GM04503 (cell line): ENCODE results near the gene SDK1.
"Not testable (repeated sequence)": the region's sequence is repeated elsewhere in the genome, so short reads cannot be mapped to it uniquely, and the experiment has no call there.

Source experiments
- DNase-seq: peaks from one replicate; pipeline ENCODE4 v3.0.0-alpha.2; 2012; ENCODE audit warnings: low read depth

The SDK1 gene

DNA sequence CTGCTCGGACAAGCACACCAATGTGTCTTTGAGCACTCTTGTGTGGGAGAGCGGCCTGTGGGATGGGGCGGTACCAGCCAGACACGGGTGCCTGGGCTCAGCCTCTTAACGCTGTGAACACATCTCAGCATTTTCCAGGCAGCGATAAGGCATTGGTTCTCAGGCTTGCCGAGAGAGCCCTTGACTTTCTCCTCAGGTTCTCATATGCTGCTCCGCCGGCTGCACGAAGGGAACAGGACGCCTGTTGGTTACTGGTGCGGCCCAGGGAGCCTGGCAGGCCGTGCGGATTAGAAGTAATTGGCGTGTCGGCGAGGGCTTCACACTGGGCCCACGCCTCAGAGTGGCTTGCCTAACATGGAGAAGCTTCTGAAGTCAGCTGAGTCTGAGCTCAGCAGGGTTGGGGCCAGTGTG is 924.3 kb downstream of the SDK1 start:
- DNase-seq, result no peak

DNA sequence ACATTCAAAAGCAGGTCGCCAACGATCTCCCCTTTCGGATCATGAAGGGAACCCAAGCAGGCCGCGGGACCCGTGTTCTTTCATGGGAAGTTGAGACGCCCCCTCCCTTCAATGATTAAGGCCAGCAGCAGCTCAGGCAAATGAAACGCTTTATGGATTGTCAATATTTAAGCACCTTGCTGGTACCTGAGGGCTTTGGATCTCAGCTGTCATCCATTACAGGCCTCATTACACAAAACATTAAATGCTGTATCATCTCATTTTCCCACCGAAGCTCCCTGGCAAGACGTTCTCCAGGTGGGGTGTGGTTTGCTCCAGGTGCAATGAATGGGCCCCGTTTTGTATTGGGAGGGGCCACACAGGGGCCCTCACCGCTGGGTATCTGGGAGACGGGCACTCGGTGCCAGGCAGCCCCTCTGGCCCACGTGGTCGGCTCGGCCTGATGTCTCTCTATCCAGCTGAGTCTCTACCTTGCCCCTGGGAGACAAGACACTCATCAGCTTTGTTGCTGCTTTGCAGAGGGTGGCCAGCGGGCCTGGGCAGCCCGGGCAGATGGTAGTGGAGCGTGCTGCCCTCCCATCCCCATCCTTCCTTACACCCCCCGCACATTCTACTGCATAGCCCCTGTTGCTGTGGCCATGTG is 925.0 kb downstream of the SDK1 start:
- DNase-seq, result no peak

DNA sequence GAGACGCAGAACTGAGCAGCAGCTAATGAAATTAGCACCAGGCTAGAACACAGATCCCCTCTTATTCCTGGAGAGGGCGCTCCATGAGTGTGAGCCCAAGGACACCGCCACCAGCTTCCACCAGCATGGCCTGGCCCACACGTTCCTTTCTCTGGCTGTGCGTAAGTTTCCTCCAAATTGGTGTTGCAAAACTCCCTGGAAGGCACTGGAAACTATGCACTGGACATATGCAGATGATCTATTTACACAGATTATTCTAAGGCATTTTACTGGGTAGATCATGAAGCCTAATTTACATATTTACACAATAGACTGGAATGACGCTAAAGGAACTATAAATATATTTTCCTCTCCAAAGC is 925.5 kb downstream of the SDK1 start:
- no peak for DNase-seq

DNA sequence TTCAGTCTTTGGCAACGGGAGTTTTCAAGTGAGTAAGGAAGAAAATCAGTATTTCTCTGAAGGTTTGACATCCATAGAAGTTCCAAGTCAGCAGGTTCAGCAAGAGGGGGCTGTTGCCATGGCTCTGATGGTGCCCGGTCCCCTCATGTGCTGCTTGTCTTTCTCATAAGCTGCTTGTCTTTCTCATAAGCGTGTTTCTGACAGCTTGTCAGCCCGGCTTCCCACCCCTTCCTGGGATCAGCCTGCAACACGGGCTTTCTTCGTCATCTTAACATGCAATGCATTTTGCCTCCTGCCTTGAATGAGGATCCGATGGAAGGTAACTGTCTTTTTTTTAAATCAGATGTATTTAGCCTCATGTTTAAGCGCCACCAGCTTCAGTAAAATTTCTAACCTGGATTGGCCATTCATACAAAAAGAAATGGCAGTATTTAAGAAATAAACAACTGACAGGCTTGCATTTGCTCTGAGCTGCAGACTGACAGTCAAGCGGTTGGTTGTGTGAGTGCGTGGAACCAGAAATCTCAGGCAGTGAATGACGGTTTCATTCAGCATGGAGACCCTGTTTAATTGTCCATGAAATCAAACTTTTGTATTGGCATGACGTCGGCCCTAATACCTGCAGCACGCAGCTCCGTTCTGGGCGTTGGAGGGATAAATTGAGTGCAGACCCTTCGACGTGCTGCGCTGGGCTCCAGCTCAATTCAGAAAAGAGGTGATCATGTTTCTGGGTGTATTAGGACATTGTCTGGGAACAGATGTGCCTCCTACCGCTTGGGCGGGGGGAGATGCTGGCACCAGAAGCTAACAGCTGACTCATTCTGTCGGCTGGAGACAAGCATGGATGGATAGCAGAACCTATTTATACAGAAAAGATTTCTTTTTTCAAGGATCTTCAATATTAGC is 926.3 kb downstream of the SDK1 start:
- no peak for DNase-seq

DNA sequence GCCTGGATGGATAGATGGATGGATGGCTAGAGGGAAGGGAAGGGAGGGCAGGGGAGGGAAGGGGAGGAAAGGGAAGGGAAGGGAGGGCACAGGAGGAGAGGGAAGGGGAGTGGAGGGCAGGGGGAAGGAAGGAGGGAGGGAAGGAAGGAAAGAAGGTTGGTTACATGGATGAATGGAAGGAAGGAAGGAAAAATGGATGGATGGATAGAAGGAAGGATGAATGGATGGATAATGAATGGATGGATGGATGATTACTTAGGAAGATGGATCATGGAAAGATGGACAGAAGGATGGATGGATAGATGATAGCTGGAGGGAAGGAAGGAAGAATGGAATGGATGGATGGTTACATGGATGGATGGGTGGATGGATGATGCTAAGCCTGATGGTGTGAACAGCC is 929.3 kb downstream of the SDK1 start:
- no peak for DNase-seq

DNA sequence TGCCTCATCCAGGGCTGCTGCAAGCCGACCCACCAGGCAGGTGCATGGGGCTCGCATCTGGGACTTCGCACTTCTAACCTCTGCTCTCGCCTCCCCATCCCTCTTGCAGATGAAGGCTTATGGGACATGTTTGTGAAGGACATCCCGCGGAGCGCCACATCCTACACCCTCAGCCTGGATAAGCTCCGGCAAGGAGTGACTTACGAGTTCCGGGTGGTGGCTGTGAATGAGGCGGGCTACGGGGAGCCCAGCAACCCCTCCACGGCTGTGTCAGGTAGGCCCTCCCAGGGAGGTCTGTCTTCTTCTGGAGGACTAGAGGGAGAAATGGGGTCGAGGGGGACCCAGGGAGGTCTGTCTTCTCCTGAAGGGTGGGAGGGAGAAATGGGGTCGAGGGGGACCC is 932.1 kb downstream of the SDK1 start:
- no peak for DNase-seq

DNA sequence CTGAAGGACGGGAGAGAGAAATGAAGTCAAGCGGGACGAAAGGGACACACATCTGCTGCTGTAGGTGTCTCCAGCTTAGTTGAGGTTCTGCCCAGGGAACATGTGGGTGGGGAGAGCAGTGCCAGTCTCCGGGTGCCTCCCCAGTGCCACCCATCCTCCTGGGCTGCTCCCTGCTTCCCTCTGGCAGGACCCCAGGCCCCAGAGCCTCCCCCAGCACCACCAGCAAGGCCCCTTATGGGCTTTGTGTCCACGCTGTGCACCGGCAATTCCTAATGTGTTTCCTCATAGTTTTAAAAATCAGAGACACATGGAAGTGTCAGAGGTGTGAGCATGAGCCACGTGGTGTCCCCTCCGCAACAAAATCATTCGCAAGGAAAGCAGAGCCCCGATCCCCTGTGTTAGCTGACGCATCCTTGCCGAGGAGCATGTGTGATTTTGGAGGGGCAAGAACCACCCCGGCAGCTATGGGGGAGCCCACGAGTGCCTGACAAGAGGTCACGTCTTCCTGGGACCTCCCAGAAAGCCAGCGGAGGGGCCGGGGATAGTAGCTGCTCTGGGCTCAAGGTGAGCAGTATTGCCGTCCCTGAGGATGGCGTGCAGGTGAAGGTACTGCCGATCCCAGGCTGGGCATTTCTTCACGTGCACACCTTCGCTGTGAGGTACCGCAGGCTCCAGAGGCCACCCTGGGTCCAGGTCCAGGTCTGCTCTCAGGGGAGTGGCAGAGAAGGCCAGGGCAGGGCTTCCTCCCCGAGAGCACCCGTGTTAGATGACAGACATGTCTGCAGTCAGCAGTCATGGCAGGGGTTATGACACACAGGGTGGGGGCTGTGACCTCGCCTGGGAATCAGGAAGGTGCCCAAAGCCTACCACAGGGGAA is 932.8 kb downstream of the SDK1 start:
- no peak for DNase-seq

DNA sequence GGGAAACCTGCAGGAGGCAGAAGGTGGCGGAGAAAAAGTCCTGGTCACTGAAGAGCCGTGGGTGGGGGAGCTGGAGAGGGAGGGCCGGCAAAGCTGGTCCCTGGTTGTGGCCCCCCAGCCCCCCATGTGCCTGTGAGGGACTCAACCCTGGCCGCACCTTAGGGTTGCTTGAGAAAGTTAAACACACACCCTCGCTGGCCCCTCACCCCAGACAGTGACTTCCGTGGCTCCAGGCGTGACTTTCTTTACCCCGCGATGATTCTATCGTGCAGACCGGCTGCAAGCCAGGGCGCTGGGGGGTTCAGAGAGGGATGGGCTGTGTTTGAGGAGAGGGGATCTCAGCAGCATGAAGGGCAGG is 933.4 kb downstream of the SDK1 start:
- no peak for DNase-seq

DNA sequence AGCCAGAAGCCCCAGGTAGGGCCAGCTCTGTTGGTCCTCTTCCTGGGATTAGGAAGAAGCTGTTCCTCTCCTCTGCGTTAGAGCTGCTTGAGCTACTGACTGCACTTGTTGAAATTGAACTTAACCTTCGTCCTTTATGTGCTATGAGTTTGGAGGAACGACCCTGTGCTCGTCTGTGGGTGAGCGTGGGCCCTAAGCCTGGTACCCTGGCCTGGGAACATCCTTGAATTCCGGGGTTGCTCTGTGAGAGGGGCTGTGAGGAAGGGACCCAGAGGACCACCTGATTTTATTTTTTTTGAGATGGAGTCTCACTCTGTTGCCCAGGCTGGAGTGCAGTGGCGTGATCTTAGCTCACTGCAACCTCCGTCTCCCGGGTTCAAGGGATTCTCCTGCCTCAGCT is 933.8 kb downstream of the SDK1 start:
- no peak for DNase-seq

DNA sequence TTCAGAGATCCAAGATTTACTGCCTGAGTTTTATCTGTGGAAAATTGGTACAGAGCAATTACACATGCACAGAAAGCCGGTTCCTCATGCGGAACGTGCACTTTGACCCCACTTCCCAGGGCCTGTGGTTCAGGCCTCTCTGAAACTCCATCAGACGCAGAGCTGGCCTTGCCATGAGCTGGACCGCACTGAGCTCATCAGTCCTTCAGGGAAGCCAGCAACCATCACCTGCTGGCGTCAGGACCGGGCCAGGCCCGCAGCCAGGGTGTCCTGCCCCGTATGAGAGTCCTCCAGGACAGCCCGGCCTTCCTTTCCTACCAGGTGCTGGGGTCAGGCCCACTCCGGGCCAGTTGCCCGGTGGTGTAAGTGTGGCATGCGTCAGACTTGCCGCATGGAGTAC is 934.5 kb downstream of the SDK1 start:
- DNase-seq, result no peak

DNA sequence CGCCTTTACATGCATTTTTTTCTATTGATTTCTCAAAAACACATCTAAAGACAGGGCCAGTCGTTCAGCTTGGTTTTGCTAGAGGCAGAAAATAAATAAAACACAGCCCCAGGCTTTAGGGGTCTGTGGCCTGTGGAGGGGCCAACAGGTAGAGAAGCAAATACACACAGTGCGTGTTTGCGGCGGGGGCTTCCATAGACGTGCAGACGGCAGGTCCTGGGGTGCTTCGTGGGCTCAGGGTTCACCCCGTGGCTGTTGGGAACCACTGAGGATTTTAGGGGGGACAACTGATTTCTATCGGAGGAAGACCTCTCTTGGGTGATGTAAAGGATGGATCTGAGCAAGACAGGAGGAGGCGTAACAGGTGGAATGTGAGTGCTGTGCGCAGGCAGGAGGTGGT is 935.3 kb downstream of the SDK1 start:
- DNase-seq, result no peak

DNA sequence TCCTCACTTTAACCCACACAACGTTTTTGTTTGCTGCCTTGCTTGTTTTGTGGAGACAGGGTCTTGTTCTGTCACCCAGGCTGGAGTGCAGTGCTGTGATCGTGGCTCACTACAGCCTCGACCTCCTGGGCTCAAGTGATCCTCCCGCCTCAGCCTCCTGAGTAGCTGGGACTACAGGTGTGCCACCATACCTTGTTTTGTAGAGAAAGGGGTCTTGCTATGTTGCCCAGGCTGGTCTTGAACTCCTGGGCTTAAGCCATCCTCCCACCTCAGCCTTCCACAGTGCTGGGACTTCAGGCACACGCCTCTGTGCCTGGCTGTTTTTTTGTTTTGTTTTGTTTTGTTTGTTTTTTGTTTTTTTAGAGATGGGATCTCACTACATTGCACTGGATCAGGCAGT is 935.8 kb downstream of the SDK1 start:
- DNase-seq, result not testable (repeated sequence)

DNA sequence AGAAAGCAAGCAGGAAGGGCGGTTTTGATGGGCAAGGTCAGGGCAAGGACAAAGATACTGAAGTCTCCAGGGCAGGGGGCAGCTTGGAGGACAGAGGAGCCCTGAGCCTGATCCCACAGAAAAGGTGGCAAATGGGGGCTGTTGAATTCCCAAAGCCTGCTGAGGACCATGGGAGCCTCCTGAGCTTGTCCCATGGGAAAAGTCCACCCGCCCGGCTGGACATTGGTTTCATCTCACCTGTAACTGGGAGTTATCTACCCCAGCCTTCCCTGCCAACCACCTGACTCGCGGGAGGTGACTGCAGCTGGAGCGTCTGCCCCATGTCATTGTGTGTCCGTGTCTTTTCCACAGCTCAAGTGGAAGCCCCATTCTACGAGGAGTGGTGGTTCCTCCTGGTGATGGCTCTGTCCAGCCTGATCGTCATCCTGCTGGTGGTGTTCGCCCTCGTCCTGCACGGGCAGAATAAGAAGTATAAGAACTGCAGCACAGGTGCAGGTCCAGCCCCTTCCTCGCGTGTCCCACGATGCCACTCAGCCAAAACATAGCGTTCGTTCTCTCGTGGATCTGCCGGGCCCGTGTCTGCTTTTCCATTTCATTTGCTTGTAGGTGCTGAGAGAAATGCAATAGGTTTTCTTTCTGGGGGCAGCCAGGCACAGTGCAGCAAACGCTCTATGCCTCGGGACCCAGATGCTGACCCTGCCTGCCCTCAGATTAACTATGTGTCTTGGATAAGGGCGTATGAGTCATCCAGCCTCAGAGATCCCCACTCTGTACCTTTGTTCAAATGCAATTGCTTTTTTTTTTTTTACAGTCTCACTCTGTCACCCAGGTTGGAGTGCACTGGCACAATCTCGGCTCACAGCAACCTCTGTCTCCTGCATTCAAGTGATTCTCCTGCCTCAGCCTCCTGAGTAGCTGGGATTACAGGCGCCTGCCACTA is 936.5 kb downstream of the SDK1 start:
- DNase-seq, result no peak

DNA sequence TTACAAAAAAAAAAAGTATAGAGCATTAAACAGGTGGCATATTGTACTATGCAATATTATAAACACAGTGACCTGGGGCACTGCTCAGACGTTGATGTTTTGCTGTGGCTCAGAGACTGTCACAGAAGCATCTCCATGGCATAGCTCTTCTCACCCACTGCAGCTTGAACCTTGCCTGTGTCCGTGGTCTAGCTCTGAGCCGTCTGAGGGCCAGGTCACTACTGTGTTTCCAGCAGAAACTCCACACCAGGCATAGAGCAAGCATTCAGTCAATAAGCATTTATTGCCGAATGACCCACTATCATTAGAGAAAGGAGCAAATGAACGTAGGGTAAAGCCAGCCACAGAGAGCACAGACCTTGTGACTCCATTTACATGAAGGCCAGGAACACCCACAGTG is 937.8 kb downstream of the SDK1 start:
- DNase-seq, result no peak

DNA sequence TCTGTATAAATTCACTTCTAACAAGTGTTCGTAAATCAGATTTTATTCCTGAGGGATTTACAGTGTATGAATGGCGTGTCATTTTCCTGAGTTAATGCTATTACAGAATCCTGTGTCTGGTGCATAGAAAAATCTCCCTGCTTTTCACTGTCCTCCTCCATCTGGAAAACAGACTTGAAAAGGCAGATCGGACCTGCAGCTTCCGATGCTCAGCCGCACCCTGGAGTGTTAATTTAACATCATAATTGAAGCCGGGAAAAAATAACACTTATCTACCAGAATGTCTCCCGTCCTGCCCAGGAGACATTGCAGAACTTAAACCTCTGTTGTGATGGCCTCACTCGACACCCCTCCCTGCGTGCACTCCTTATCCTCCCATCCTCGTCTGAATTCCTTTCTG is 939.0 kb downstream of the SDK1 start:
- no peak for DNase-seq

DNA sequence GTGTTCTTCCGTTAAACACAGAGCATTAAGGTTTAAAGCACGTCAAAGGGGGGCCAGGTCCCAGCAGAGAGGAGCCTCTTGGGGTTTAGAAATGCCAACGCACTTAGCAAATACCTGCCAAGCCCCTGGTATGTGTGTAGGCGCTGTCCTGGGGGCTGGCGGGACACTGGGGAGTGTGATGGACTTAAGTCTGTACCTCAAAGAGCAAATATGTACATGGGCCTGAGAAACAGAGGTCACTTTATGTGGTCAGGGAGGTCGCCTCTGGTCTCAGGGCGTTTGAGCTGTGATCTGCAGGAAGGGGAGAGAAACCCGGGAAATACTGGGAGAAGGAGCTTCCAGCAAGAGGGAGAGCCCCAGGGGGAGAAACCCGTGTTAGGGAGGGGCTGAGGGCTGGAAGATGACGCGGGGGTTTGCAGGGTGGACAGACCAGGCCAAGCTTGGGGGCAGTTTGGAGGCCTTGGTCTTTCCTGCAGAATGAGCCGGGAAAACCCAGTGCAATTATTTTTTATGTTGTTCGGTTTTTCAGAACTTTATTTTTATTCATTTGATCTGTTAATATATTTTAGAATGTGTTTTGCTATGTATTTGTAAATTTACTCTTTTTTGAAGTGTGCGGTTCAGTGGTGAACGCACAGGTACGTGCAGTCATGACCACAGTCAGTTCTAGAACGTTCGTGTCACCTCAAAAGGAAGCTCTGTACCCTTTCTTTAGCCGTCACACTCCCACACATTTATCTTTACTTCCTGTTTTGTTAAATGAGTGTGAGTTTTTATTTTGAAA is 939.7 kb downstream of the SDK1 start:
- no peak for DNase-seq

DNA sequence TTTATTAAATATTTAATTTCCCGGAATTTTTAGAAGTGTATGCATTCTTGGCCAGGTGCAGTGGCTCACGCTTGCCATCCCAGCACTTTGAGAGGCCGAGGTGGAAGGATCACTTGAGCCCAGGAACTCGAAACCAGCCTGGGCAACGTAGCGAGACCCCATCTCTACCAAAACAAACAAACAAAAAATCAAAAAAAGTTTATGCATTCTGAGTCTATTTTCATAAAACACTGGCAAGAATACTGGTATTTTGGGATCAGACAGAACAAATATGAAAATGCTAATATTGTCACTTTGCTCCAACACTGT is 940.2 kb downstream of the SDK1 start:
- DNase-seq, result no peak

DNA sequence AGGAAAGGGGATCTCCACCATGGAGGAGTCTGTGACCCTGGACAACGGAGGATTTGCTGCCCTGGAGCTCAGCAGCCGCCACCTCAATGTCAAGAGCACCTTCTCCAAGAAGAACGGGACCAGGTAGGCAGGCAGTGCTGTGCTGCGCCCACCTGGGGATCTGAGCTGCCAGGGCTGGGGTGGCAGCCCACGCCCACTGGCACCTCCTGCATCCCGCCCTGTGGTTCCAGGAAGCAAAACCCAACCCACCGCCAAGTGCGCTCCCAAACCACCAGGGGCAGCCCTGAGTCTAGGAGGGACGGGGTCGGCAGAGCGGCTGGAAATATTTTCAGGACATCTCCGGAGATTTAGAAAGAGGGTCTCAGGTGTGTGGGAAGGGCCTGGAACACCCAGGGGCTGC is 940.7 kb downstream of the SDK1 start:
- DNase-seq, result no peak

DNA sequence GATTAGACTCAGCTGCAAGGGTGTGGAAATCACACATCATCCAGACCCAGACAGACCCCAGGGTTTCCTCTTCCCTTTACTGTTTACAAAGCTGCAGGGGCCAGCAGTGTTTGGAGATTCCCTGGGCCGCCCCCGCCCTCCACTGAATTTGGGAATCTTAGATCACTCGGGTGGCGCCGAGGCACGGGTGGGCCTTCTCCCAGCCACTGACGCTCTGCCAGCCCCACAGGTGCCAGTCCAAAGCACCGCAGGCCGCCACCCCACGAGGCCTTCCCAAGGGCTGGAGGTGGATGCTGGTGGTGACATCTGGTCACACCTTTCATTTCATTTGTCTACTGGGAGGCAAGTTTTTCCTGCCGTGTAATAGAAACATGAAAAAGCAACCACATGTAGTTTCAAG is 941.7 kb downstream of the SDK1 start:
- DNase-seq, result no peak

DNA sequence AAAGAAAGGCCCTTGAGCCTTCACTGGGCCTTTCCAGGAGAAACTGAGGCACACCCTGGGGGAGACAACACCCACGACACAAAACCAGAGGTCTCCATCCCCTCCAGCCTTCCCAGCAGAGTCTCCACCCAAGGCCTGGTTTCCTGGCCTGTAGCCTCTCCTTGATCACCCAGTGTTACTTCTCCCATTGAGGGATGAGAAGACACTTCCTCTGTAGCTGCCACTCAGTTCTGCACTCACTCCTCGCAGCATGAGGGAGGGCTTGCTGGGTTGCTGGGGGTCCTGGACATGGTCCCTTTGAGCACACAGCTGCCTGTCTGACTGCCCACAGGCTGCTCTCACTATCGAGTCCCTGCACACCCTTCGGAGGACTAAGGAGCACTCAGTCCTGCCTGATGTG is 943.0 kb downstream of the SDK1 start:
- no peak for DNase-seq

DNA sequence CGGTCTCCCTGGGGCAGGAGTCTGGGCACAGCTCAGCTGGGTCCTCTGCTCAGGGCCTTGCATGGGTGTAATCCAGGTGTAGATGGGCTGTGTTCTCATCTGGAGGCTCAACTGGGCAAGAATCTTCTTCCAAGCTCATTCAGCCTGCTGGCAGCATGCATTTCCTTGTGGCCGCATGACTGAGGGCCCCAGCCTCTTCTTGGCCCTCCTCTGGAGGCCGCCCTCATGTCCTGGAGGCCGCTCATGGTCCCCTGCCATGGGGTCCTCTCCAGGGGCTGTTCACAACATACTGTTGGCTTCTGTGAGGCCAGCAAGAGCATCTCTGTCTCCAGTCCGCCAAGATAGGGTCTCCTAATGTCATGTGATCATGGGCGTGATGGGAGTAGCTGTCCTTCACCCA is 943.6 kb downstream of the SDK1 start:
- no peak for DNase-seq
